ENCODE results near the gene ID2. TPM values are rescaled to one million over a fixed set of nuclear protein-coding genes. Genes with fewer than 3 reads are reported as not detected.

Gene ID2
- total and polyA plus RNA-seq, 10 of the 15 experiments (the other 5 are each of a cell fraction or from before 2014, with no cell fraction given), result 39.0 to 613 (median 73.6) TPM

DNA sequence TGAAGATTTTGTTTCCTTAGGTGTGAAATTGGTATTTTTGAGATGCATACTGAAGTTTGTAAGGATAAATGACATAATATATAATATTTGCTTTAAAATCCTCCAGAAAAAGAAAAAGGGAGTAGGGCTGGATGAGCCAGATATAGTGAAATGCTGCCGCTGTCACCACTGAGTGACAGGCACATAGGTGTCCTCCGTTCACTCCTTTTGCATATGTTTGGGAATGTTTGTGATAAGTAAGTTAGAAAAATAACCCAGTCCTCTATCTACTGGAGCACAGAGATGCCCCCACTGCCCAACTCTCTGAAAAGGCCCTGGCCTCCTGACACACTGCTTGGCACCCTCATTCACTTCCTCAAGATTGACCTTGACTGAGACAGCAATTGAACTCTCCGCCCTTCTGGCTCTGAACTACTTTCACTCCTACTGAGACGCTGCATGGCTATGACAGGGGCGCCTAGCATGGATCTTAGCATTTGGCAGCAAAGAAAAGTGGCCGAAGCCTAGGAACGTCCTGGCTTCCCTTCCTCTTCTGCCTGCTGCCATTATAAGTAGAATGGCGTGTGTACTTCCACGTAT is 10.1 kb downstream of the ID2 start:
- RAD21 ChIA-PET (ENCODE audit: unreplicated experiment), result interaction anchor here (1.0 kb wide), 1 partner anchor 422 kb away, joined by 3 read pairs; no protein-coding TSS in a partner anchor
- Histone ChIP-seq H3K4me1 (ENCODE audit: control insufficient read depth, insufficient read depth, low read length) (no peaks in the 10 kb centered on the region; the same call in 1 of the 2 replicates), H3K27ac (ENCODE audit: control insufficient read depth, insufficient read depth) (no peak overlapping the region), H4K20me1 (ENCODE audit: control insufficient read depth, insufficient read depth) (no peaks in the 10 kb centered on the region), H3K9ac (ENCODE audit: control insufficient read depth, insufficient read depth, low read length) (no peak overlapping the region), H3K36me3 (ENCODE audit: control insufficient read depth in 2 of 2, insufficient read depth in 2 of 2, low read length in 1 of 2) (no peaks in the 10 kb centered on the region), H3K9me3 (replicated peaks; ENCODE audit: control insufficient read depth, insufficient read depth, low read length) (no peaks in the 10 kb centered on the region; the same call in 2 of the 3 replicates), H3K4me2 (ENCODE audit: control insufficient read depth, insufficient read depth) (no peak overlapping the region), H3K4me3 (no peak overlapping the region), H3K27me3 (replicated peaks in 1 of 2; ENCODE audit: control insufficient read depth in 2 of 2, insufficient read depth in 2 of 2, low read length in 1 of 2) (no peaks in the 10 kb centered on the region), H3K79me2 (ENCODE audit: control insufficient read depth, insufficient read depth, low read length) (no peaks in the 10 kb centered on the region), H2AFZ (ENCODE audit: control insufficient read depth, low read depth, low read length) (no peak overlapping the region)
- no peak for DNase-seq (ENCODE audit: low read depth, low spot score)
- POLR2A ChIA-PET, result no interaction called here
- CTCF ChIA-PET, result interaction anchor here (0.6 to 2.3 kb wide), 12 partner anchors 12 to 1595 kb away, joined by 3 to 22 read pairs (median 4); no protein-coding TSS in a partner anchor
- intact Hi-C loops (cut with micrococcal nuclease; ENCODE audit: unreplicated experiment) (loop anchor here (2.0 kb wide), 1 partner anchor 69 kb away; no protein-coding TSS in a partner anchor), in situ Hi-C loops (cut with MboI) (no loop called here)
- 59% methylated on average over 9 of the region's 9 CpGs for WGBS (ENCODE audit: insufficient coverage, insufficient replicate concordance, low lambda C conversion rate, missing lambda C conversion rate)
- no TSS peak for BruUV-seq (replicated peaks)
- SMC1A ChIA-PET (ENCODE audit: uncharacterized antibody, unreplicated experiment), result interaction anchor here (0.9 to 2.0 kb wide), 3 partner anchors 10 to 298 kb away, joined by 3 to 6 read pairs (median 5); partner anchors contain the start of gene ID2
- FAIRE-seq, result no peak
- ATAC-seq, result no peak
- no peak for TF ChIP-seq IRF4 (IDR thresholded peaks at IDR 0.05; ENCODE audit: low read depth, low read length)
- TF ChIP-seq POLR2AphosphoS5 (IDR thresholded peaks at IDR 0.05; ENCODE audit: low read length), result no peak
- no peak for TF ChIP-seq ZBTB11 (CRISPR knock-in tag; IDR thresholded peaks at IDR 0.05)
- TF ChIP-seq SREBF2 (IDR thresholded peaks at IDR 0.05; ENCODE audit: low read length), result no peak
- no peak for TF ChIP-seq SMAD1 (IDR thresholded peaks at IDR 0.05; ENCODE audit: low read depth, partially characterized antibody)
- no peak for TF ChIP-seq ZNF274 (IDR thresholded peaks at IDR 0.05; ENCODE audit: insufficient read depth, insufficient read length)
- TF ChIP-seq SUPT20H (IDR thresholded peaks at IDR 0.05; ENCODE audit: borderline replicate concordance, control insufficient read depth, low read depth, low read length), result no peak
- no peak for TF ChIP-seq CREB1 (IDR thresholded peaks at IDR 0.05; ENCODE audit: low read depth)
- TF ChIP-seq, protein P1, sequence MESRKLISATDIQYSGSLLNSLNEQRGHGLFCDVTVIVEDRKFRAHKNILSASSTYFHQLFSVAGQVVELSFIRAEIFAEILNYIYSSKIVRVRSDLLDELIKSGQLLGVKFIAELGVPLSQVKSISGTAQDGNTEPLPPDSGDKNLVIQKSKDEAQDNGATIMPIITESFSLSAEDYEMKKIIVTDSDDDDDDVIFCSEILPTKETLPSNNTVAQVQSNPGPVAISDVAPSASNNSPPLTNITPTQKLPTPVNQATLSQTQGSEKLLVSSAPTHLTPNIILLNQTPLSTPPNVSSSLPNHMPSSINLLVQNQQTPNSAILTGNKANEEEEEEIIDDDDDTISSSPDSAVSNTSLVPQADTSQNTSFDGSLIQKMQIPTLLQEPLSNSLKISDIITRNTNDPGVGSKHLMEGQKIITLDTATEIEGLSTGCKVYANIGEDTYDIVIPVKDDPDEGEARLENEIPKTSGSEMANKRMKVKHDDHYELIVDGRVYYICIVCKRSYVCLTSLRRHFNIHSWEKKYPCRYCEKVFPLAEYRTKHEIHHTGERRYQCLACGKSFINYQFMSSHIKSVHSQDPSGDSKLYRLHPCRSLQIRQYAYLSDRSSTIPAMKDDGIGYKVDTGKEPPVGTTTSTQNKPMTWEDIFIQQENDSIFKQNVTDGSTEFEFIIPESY (IDR thresholded peaks at IDR 0.05), result no peak
- no peak for TF ChIP-seq SMC3 (IDR thresholded peaks at IDR 0.05; ENCODE audit: borderline replicate concordance, low read length)
- TF ChIP-seq ZNF207 (IDR thresholded peaks at IDR 0.05; ENCODE audit: borderline replicate concordance), result no peak
- no peak for TF ChIP-seq EP300 (IDR thresholded peaks at IDR 0.05; ENCODE audit: borderline replicate concordance in 1 of 2, control insufficient read depth in 1 of 2, low read depth in 2 of 2, low read length in 2 of 2)
- no peak for TF ChIP-seq RBBP5 (conservative IDR thresholded peaks at IDR 0.05)
- TF ChIP-seq RAD21 (IDR thresholded peaks at IDR 0.05; ENCODE audit: insufficient read depth, low read depth, low read length), result no peak
- TF ChIP-seq, protein P2, sequence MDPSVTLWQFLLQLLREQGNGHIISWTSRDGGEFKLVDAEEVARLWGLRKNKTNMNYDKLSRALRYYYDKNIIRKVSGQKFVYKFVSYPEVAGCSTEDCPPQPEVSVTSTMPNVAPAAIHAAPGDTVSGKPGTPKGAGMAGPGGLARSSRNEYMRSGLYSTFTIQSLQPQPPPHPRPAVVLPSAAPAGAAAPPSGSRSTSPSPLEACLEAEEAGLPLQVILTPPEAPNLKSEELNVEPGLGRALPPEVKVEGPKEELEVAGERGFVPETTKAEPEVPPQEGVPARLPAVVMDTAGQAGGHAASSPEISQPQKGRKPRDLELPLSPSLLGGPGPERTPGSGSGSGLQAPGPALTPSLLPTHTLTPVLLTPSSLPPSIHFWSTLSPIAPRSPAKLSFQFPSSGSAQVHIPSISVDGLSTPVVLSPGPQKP (IDR thresholded peaks at IDR 0.05; ENCODE audit: low read depth, low read length), result no peak
- no peak for TF ChIP-seq HDAC6 (IDR thresholded peaks at IDR 0.05; ENCODE audit: unreplicated experiment)
- TF ChIP-seq GABPA (IDR thresholded peaks at IDR 0.05; ENCODE audit: low read depth), result no peak
- TF ChIP-seq CHD4 (IDR thresholded peaks at IDR 0.05), result no peak
- TF ChIP-seq SREBF1 (IDR thresholded peaks at IDR 0.05; ENCODE audit: low read length), result no peak

Measured in GM12878 (cell line).